Hepatocyte (in vitro differentiated cells): ENCODE measurements around the gene MRPL32. TPM values are rescaled to one million over a fixed set of nuclear protein-coding genes. Genes with fewer than 3 reads are reported as not detected.

Source experiments
- DNase-seq: peaks from one replicate; pipeline ENCODE4 v3.0.0-alpha.2; 2016; ENCODE audit warnings: low spot score
- H2AFZ ChIP-seq: fragments of 200-600 bp; sonication (generic); 2 replicates; pipeline ENCODE4 v1.6.0; 2016; ENCODE audit warnings: antibody characterized with exemption, mild to moderate bottlenecking
- H3K27ac ChIP-seq: fragments of 200-600 bp; sonication (generic); 2 replicates; pipeline ENCODE4 v1.5.1; 2016; ENCODE audit warnings: mild to moderate bottlenecking
- H3K27me3 ChIP-seq: fragments of 200-600 bp; sonication (generic); 2 replicates; pipeline ENCODE4 v1.6.1; 2016
- H3K36me3 ChIP-seq: fragments of 200-600 bp; sonication (generic); replicated peaks from 2 replicates; pipeline ENCODE4 v1.5.1; 2016; ENCODE audit warnings: low read depth; ENCODE audit not compliant: insufficient read depth
- H3K4me1 ChIP-seq: fragments of 200-600 bp; sonication (generic); 2 replicates; pipeline ENCODE4 v1.5.1; 2016; ENCODE audit warnings: mild to moderate bottlenecking, moderate library complexity; ENCODE audit not compliant: insufficient read depth
- H3K4me2 ChIP-seq: fragments of 200-600 bp; sonication (generic); 2 replicates; pipeline ENCODE4 v1.6.0; 2016
- H3K4me3 ChIP-seq: fragments of 200-600 bp; sonication (generic); 2 replicates; pipeline ENCODE4 v1.5.1; 2016; ENCODE audit warnings: mild to moderate bottlenecking
- H3K79me2 ChIP-seq: fragments of 200-600 bp; sonication (generic); 2 replicates; pipeline ENCODE4 v1.6.0; 2017; ENCODE audit warnings: mild to moderate bottlenecking
- H3K9me2 ChIP-seq: fragments of 200-600 bp; sonication (generic); replicated peaks from 2 replicates; pipeline ENCODE4 v1.6.0; 2017; ENCODE audit warnings: mild to moderate bottlenecking; ENCODE audit not compliant: insufficient read depth
- H3K9me3 ChIP-seq: fragments of 200-600 bp; sonication (generic); 2 replicates; pipeline ENCODE4 v1.5.1; 2016; ENCODE audit warnings: low read depth, mild to moderate bottlenecking
- H4K20me1 ChIP-seq: fragments of 200-600 bp; sonication (generic); 2 replicates; pipeline ENCODE4 v1.6.0; 2016; ENCODE audit warnings: mild to moderate bottlenecking; ENCODE audit not compliant: insufficient read depth, poor library complexity, severe bottlenecking
- CTCF ChIP-seq: fragments of 200-600 bp; sonication (generic); IDR thresholded peaks from 2 replicates; pipeline ENCODE4 v1.5.1; 2016; ENCODE audit warnings: antibody characterized with exemption, mild to moderate bottlenecking; ENCODE audit not compliant: poor library complexity
- EZH2 ChIP-seq: fragments of 200-600 bp; sonication (generic); IDR thresholded peaks from 2 replicates; pipeline ENCODE4 v1.6.1; 2016; ENCODE audit warnings: antibody characterized with exemption, mild to moderate bottlenecking, borderline replicate concordance
- EZH2phosphoT487 ChIP-seq: fragments of 200-600 bp; sonication (generic); IDR thresholded peaks from one replicate; pipeline ENCODE4 v1.6.1; 2018; ENCODE audit warnings: antibody characterized with exemption, mild to moderate bottlenecking, low read depth, moderate library complexity; ENCODE audit not compliant: unreplicated experiment, severe bottlenecking
- WGBS: methylation state at CpG from one replicate; pipeline ENCODE4 v1.1.6; 2016; ENCODE audit warnings: low lambda C conversion rate; ENCODE audit errors: missing lambda C conversion rate; 5-methylcytosine and 5-hydroxymethylcytosine counted together
- polyA plus RNA-seq: library from polyadenylated mRNA; unstranded; fragments of >200 nt; fragmentation: Nextera tagmentation; extraction: Ambion mirVana; gene quantifications from 2 replicates; pipeline ENCODE4 v1.2.1, GENCODE V29; 2016
- total RNA-seq: library from RNA; depleted of rRNA; stranded (reverse); fragments of >200 nt; gene quantifications from 2 replicates; pipeline ENCODE4 v1.2.3, GENCODE V29; 2014

Gene MRPL32
- total and polyA plus RNA-seq, 2 experiments from 2014 or later = 59.9 to 67.4 TPM

- no peaks in the 10 kb centered on the region for H3K27me3 ChIP-seq
- no peaks in the 10 kb centered on the region for H4K20me1 ChIP-seq
- H3K4me1 ChIP-seq = no peaks in the 10 kb centered on the region
- no peak overlapping the region for H2AFZ ChIP-seq
- H3K36me3 ChIP-seq = no peaks in the 10 kb centered on the region
- no peak overlapping the region for H3K27ac ChIP-seq
- no peaks in the 10 kb centered on the region for H3K79me2 ChIP-seq
- H3K9me2 ChIP-seq = no peaks in the 10 kb centered on the region
- WGBS = 96% methylated on average over 2 of the region's 2 CpGs
- no peaks in the 10 kb centered on the region for H3K9me3 ChIP-seq
- no peak for DNase-seq
- TF ChIP-seq EZH2phosphoT487 = no peak
- no peak overlapping the region for H3K4me3 ChIP-seq
- no peak overlapping the region for H3K4me2 ChIP-seq
Measured at GRCh38 chr7:42946627-42946950, 14.4 kb downstream of the MRPL32 start.

GRCh38 chr7:42947521-42947920, 15.3 kb downstream of the MRPL32 start:
- no peaks in the 10 kb centered on the region for H3K4me1 ChIP-seq
- WGBS = 65% methylated on average over 2 of the region's 2 CpGs
- no peak overlapping the region for H3K27ac ChIP-seq

GRCh38 chr7:42950417-42950816, 18.2 kb downstream of the MRPL32 start:
- Histone ChIP-seq H3K36me3 (no peaks in the 10 kb centered on the region), H3K9me3 (no peaks in the 10 kb centered on the region), H3K4me2 (no peak overlapping the region), H2AFZ (no peak overlapping the region), H3K4me3 (no peak overlapping the region), H3K27ac (no peak overlapping the region), H3K27me3 (no peaks in the 10 kb centered on the region), H3K4me1 (no peaks in the 10 kb centered on the region), H3K9me2 (no peaks in the 10 kb centered on the region), H3K79me2 (no peaks in the 10 kb centered on the region), H4K20me1 (no peaks in the 10 kb centered on the region)
- 86% methylated on average over 3 of the region's 3 CpGs for WGBS
- TF ChIP-seq EZH2phosphoT487 = no peak
- TF ChIP-seq EZH2 = no peak
- no peak for TF ChIP-seq CTCF
- DNase-seq = no peak

More at GRCh38 chr7:42947521-42947920, 15.3 kb downstream of the MRPL32 start:
- DNase-seq = no peak
- H2AFZ ChIP-seq = no peak overlapping the region
- H3K27me3 ChIP-seq = no peaks in the 10 kb centered on the region
- no peaks in the 10 kb centered on the region for H3K36me3 ChIP-seq
- TF ChIP-seq CTCF (no peak), EZH2 (no peak), EZH2phosphoT487 (no peak)
- H3K79me2 ChIP-seq = no peaks in the 10 kb centered on the region
- H3K9me3 ChIP-seq = no peaks in the 10 kb centered on the region
- H3K9me2 ChIP-seq = no peaks in the 10 kb centered on the region
- H3K4me2 ChIP-seq = no peak overlapping the region
- H4K20me1 ChIP-seq = no peaks in the 10 kb centered on the region
- H3K4me3 ChIP-seq = no peak overlapping the region

GRCh38 chr7:42952328-42952727, 20.2 kb downstream of the MRPL32 start:
- DNase-seq = no peak
- no peaks in the 10 kb centered on the region for H3K4me1 ChIP-seq
- H3K79me2 ChIP-seq = no peaks in the 10 kb centered on the region
- H3K27ac ChIP-seq = no peak overlapping the region
- no peaks in the 10 kb centered on the region for H4K20me1 ChIP-seq
- TF ChIP-seq CTCF = no peak
- no peak for TF ChIP-seq EZH2
- TF ChIP-seq EZH2phosphoT487 = no peak
- no peak overlapping the region for H2AFZ ChIP-seq
- H3K4me2 ChIP-seq = no peak overlapping the region
- no peaks in the 10 kb centered on the region for H3K9me2 ChIP-seq
- H3K9me3 ChIP-seq = no peaks in the 10 kb centered on the region
- H3K36me3 ChIP-seq = no peaks in the 10 kb centered on the region
- WGBS = 87% methylated on average over 4 of the region's 4 CpGs
- no peaks in the 10 kb centered on the region for H3K27me3 ChIP-seq
- H3K4me3 ChIP-seq = no peak overlapping the region
